ENCODE measurements around the gene CRABP2.

- TF ChIP-seq, protein P1, sequence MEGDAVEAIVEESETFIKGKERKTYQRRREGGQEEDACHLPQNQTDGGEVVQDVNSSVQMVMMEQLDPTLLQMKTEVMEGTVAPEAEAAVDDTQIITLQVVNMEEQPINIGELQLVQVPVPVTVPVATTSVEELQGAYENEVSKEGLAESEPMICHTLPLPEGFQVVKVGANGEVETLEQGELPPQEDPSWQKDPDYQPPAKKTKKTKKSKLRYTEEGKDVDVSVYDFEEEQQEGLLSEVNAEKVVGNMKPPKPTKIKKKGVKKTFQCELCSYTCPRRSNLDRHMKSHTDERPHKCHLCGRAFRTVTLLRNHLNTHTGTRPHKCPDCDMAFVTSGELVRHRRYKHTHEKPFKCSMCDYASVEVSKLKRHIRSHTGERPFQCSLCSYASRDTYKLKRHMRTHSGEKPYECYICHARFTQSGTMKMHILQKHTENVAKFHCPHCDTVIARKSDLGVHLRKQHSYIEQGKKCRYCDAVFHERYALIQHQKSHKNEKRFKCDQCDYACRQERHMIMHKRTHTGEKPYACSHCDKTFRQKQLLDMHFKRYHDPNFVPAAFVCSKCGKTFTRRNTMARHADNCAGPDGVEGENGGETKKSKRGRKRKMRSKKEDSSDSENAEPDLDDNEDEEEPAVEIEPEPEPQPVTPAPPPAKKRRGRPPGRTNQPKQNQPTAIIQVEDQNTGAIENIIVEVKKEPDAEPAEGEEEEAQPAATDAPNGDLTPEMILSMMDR (IDR thresholded peaks at IDR 0.05; ENCODE audit: low read depth, low read length, poor library complexity, severe bottlenecking): peak; percentile 13
- 0 out of 2 replicates have a peak, but pooled peaks have one; percentile 26 for TF ChIP-seq EZH2phosphoT487 (IDR thresholded peaks at IDR 0.05; ENCODE audit: borderline replicate concordance, low read length)
Measured at GRCh38 chr1:156703741-156704140, 1.6 kb downstream of the CRABP2 start.

Data from DOHH2 (cell line).